ENCODE measurements around the gene COA3.

DNA sequence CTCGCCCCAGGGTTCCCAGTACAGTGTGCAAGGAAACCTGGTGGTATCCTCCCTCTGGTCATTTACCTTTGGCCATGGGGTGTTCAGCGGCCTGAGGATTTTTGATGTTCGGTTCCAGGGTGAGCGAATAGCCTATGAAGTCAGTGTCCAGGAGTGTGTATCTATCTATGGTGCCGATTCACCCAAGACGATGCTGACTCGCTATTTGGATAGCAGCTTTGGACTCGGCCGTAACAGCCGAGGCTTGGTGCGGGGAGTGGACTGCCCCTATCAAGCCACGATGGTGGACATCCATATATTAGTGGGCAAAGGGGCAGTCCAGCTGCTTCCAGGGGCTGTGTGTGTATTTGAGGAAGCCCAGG, 47.0 kb upstream of the COA3 start:
- TF ChIP-seq, protein P1, sequence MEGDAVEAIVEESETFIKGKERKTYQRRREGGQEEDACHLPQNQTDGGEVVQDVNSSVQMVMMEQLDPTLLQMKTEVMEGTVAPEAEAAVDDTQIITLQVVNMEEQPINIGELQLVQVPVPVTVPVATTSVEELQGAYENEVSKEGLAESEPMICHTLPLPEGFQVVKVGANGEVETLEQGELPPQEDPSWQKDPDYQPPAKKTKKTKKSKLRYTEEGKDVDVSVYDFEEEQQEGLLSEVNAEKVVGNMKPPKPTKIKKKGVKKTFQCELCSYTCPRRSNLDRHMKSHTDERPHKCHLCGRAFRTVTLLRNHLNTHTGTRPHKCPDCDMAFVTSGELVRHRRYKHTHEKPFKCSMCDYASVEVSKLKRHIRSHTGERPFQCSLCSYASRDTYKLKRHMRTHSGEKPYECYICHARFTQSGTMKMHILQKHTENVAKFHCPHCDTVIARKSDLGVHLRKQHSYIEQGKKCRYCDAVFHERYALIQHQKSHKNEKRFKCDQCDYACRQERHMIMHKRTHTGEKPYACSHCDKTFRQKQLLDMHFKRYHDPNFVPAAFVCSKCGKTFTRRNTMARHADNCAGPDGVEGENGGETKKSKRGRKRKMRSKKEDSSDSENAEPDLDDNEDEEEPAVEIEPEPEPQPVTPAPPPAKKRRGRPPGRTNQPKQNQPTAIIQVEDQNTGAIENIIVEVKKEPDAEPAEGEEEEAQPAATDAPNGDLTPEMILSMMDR (IDR thresholded peaks at IDR 0.05) = no peak
- no peak for TF ChIP-seq POLR2A (IDR thresholded peaks at IDR 0.05)

All from suprapubic skin (tissue), 3 donors.